ENCODE results near the gene IPO11.
"Not testable (repeated sequence)": the region's sequence is repeated elsewhere in the genome, so short reads cannot be mapped to it uniquely, and the experiment has no call there.

Gene IPO11

DNA sequence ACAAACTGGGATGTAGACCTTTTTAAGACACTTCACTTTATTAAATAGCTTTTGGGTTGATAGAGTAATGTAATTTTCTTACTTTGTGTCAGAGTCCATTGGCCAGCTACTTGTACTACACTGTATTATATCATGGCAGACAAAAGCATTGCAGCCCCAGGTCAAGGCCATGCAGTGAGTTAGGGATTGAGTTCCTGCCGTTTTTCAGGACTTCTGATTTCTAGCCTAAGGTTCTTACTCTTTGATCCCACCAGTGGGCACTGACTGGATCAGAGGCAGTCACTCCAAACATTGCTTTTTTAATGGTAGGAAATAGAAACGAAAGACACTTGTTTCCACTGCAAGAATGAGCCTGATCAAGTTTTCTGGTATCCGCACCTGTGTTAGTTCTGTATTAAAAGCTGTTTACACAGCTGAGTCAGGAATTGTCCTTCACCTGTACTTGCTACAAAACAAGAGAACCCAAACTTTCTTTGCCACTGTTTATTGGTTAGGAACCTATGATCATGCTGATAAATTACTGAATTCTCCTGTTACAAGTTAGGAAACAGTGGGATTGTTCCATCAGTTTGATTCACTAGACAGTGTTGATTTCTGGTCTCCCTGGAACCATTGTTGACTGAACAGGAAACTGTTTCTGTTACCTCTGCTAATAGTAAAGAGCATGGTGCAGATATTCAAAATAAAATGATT lies 188.1 kb downstream of the IPO11 start:
- DNase-seq (ENCODE audit: low spot score), result no peak

DNA sequence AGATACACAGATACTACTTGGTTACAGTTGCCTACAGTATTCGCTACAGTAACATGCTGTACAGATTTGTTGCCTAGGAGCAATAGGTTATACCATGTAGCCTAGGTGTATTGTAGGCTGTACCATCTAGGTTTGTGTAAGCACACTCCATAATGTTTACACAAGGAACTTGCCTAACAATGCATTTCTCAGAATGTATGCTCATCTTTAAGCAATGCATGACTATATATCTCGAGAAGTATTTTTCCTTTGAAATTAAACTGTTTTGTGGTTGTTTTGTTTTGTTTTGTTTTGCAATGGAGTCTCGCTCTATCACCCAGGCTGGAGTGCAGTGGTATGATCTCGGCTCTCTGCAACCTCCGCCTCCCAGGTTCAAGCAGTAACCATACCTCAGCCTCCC lies 191.4 kb downstream of the IPO11 start:
- DNase-seq (ENCODE audit: low spot score), result no peak

DNA sequence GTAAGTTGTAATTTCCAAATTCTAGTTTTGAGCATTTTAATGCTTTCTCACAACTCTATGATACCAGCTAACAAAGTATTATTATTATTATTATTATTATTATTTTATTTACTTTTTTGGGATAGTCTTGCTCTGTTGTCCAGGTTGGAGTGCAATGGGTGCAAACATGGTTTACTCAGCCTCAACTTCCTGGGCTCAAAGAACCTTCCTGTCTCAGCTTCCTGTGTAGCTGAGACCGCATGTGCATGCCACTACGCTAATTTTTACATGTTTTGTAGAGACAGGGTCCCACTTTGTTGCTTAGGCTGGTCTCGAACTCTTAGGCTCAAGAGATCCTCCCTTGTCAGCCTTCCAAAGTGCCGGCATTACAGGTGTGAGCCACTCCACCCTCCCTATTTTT lies 193.1 kb downstream of the IPO11 start:
- DNase-seq (ENCODE audit: low spot score), result no peak

DNA sequence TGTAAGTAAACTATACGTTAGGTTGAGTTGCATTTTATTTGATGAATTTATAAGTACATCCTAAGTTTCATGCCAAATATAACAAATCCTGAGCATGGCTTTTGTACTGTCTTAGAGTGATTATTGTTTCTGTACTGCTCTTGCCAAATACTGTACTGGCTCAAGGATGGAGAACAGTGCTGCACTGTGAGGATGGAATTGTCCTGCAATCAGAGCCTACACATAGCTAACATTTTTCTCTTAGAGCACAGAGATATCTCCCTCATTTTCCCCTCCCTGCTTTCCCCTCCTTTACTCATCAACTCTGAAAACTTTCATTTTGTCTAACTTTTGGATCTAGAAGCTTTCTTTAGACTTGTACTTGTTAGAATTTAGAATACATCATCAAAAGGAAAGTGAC lies 194.3 kb downstream of the IPO11 start:
- DNase-seq (ENCODE audit: low spot score), result no peak

DNA sequence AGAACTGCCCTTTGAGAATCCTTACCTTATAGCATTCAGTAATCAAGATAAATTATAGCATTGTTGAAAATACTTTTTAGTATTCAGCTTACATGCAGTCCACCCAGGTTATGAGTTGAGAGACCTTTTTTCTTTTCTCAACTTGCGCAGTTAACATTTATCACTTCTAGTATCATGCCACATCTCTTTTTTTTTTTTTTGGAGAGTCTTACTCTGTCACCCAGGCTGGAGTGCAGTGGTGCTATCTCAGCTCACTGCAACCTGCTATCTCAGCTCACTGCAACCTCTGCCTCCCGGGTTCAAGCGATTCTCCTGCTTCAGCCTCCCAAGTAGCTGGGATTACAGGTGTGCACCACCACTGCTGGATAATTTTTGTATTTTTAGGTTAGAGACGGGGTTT lies 195.1 kb downstream of the IPO11 start:
- no peak for DNase-seq (ENCODE audit: low spot score)

DNA sequence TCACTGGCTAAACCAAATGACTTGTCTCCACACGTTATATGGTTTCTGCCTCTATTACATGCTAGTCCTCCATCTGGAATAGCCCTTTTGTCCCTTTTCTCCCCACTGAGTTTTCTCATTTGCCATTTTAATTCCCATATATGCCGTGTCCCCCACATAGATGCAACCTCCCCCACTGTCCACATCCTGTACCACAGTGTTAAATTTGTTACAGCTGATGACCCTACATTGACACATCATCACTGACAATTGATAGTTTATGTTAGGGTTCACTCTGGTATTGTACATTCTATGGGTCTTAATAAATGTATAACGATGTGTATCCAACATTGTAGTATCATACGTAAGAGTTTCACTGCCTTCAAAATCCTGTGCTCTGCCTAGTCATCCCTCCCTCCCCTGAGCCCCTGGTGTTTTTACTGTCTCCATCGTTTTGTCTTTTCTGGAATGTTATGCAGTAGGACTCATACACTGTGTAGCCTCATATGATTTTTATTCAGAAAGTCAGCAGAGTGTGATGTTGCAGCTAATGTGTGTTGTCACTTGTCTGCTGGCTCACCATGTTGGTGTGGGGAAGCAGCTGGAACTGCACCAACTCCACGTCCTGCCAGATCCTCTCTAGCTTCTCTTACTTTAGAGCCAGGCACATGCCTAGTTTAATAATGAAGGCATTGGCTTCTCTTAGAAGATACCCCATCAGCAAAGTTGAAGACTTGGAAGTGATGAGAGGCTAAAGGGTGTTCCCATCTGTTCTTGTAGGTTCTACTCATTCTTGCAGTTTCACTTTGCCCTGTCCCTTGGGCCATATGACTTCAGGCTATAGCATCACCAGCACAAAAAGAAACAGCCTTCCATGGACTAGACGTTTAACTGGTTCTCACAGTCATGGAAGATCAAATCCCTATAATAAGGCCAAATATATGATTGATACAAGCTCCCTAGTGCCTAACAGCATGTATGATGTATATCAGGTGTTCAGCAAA lies 196.3 kb downstream of the IPO11 start:
- DNase-seq (ENCODE audit: low spot score), result no peak

DNA sequence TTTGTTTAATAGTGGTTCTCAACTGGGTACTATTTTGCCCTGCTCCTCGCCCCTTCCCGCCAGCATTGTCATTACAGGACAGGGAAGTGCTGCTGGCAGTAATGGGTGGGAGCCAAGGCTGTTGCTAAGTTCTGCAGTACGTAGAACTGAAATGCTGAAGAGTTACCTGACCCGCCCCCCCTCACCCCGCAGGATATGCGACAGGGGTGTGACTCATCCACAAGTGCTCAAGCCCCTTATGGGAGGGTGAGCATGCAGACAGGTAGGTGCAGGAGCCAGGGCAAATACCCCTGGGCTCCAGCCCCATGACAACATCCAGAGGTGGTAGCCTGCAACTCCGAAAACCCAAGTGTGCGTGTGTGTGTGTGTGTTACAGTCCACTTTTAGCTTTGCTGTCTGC lies 201.8 kb downstream of the IPO11 start:
- no peak for DNase-seq (ENCODE audit: low spot score)

DNA sequence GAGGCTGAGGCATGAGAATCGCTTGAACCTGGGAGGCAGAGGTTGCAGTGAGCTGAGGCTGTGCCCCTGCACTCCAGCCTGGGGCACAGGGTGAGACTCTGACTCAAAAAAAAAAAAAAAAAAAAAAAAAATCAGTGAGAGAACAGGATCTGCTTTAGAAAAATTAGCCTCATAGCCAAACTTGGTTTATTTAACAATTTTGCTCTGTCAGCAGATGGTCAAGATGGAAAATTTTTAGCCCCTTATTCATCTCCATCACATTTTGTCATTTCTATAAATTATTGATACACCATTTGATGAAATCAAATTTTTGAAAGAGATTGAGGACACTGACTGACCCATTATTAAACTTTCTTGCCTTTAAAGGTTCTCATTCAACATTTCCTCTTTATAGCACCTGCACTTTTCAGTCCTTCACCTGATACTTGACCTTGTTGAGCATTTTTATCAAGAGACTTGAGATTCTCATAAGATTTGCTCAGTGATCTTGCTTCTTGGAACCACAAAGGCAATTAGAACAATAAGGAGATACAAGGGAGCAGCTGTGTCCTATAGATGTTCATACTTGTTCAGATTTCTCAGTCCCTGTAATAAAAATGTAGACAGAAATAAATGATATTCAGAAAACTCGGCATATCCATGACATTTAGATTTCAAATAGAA lies 204.2 kb downstream of the IPO11 start:
- DNase-seq (ENCODE audit: low spot score), result no peak

DNA sequence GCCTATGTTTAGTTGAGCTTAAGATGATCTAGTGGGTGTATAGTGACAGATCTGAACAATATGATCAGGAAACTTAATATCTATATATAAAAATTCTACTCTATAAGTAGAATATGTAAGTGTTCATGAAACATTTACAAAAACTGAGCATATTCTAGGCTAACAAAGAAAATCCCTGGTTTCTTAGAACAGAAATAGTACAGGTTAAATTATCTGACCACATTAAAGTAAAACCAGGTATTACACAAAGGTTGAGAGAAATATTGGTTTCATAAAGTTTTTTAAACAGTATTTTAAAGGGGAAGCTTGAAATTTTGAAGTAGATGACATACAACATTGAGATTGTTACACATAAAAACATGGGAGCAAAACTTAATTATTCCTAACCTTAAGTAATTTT lies 205.4 kb downstream of the IPO11 start:
- no peak for DNase-seq (ENCODE audit: low spot score)

DNA sequence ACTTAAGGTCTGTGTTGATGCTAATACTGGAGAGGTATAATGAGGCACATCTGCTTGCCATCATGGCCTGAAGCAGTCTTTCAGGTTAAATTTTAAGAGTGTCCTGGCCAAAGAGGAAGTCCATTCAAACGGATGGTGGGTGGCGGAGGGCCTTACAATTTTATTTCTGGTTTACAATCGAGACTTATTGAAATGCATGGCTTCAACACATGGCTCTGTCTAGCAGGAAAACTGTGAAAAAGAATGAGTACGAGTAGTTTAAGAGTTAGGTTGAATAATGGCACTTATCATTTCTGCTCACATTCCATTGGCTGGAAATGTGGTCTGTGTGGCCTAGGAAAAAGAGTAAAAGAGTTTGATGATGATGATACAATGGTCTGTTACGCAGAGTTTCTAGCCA lies 208.2 kb downstream of the IPO11 start:
- DNase-seq (ENCODE audit: low spot score), result no peak

DNA sequence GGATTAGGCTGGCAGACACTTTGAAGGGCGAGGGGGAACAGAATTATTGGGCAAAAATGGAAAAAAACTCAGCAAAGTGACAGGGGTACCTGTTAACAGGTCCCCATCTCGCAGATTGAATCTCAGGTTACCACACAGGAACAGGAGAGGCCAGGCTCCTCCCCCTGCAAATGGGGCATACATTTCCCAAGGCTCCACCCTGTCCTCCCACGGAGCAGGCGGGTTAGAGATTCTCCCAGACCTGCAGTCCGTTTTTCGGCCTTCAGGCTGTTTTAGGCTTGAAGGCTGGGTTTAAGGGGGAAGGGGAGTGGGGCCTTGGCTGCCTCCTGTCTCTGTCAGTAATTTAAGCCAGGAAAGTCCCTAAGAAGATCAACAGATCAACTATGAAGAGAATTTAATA lies 208.7 kb downstream of the IPO11 start:
- no peak for DNase-seq (ENCODE audit: low spot score)

DNA sequence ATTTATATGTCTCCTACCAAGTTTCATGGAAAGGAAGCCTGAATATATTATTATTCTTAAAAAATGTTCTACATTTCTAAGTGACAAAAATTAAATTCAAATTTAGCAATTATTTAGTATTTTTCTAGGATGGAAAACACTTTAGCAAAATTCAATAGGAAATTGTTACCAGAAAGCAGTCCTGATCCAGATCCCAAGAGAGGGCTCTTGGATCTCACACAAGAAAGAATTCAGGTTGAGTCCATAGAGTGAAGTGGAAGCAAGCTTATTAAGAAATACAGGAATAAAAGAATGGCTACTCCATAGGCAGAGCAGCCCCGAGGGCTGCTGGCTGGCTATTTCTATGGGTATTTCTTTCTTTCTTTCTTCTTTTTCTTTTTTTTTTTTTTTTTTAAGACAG lies 210.7 kb downstream of the IPO11 start:
- DNase-seq (ENCODE audit: low spot score), result no peak

DNA sequence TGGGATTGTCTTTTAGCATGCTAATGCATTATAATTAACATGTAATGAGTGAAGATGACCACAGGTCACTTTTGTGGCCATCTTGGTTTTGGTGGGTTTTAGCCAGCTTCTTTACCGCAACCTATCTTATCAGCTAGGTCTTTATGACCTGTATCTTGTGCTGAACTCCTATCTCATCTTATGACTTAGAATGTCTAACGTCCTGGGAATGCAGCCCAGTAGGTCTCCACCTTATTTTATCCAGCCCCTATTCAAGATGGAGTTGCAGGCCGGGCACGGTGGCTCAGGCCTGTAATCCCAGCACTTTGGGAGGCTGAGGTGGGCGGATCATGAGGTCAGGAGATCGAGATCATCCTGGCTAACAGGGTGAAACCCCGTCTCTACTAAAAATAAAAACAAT lies 211.9 kb downstream of the IPO11 start:
- DNase-seq (ENCODE audit: low spot score), result not testable (repeated sequence)

DNA sequence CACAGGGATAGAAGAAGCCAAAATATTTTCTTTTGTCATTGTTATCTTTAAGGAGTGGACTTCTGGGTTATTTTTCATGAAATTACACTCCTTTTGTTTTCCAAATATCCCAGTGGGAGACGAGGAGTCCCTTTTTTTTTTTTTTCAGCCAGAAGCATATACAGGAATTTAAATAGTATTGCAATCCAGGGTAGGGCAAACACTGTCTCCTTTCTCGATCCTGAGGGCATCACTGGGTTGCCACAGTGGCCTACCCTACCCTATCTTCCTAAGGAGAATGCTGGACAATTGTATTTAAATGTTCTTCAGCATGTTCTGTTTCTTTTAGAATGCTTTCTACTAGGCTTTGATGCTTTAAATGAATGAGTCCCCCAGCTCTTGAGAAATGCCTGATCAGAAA lies 214.0 kb downstream of the IPO11 start:
- DNase-seq (ENCODE audit: low spot score), result no peak

DNA sequence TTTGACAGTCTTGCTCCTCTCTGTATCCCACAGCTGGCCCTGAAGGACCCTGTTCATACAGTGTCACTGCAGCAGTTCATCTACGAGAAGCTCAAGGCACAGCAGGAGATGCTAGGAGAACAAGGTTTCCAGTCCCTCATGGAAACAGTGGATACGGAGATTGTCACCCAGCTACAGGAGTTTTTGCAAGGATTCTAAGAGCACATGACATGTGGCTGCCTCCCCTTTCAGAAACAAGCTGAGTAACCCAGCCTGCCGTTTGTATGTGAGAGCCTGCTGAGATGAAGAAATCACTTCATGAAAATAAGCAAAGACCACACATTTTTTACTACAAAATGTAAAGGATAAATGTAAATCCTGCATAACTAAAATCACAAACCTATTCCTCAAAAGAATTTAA lies 214.6 kb downstream of the IPO11 start:
- no peak for DNase-seq (ENCODE audit: low spot score)

DNA sequence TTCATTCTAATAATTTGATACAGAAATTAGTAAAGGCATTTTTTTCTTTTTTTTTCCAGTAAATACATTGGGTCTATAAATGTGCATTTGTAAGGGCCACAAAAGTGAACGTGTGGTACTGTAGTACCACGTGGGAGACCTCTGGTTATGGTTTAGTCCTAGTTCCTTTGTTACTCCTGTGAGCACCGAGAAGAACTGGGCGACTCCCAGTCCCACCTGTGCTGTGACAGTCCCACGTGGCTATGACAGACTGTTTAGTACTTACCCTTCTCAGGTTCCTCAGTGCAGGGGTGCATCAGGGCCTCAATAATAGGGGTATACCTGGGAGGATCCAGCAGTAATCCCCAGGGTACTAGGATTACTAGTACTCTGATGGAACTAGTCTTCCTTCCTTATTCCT lies 215.3 kb downstream of the IPO11 start:
- DNase-seq (ENCODE audit: low spot score), result no peak

DNA sequence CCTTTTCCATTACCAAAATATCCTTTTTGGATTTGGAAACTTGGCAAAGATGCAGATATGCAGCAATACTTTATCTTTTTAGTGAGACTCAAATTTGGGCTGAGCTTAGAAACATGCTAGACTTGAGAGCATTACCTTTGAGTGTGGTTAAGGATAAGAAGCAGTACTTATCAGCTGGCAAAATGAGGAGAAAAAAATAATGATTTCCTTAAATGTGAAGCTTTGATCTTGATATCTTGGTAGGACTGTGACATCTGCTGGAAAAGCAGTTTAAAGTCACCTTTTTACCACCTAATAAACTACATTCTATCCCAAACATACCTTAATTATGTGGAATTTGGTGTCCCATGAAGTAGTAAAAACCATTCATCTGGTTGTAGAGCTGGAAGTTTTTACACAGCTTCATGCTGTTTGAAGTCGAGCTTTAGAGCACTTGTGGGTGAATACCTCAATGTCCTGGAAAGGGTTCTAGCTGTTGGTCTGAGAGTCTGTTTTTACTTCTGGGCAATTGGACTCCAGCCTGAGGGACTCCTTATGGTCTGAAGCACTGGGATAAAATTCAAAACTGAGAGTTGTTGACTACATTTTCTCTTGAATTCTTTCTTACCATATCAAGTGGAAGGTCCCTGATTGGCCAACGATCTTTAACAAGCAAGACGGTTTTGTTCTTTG lies 219.5 kb downstream of the IPO11 start:
- no peak for DNase-seq (ENCODE audit: low spot score)

DNA sequence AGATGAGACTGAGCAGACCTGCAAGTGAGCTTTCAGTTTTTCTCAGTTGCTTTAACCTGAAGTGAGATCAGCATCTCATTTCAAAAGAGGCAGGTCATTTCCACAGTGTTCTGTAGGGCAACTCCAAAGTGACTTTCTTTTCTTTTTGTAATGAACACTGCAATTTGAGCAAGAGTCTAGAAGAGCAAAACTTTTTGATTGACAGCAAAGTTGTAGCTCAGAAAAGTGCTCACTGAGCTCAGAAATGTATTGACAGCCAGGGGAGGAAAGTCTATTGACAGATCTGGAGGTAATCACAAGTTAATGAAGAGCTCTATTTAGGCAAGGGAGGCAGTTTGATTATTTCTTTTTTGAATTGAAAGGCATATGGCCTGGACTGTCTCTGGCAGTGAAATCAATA lies 220.7 kb downstream of the IPO11 start:
- no peak for DNase-seq (ENCODE audit: low spot score)

DNA sequence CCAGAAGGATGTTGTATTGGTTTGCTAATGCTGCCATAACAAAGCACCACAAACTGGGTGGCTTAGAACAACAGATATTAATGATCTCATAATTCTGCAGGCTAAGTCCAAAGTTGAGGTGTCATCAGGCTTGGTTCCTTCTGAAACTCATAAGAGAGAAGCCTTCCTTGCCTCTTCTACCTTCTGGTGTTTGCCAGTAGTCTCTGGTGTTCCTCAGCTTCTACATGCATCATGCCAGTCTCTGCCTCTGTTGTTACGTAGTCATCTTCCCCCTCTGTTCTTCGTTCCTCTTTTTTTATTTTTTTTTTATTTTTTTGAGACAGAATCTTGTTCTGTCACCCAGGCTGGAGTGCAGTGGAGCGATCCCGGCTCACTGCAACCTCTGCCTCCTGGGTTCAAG lies 227.9 kb downstream of the IPO11 start:
- no peak for DNase-seq (ENCODE audit: low spot score)

DNA sequence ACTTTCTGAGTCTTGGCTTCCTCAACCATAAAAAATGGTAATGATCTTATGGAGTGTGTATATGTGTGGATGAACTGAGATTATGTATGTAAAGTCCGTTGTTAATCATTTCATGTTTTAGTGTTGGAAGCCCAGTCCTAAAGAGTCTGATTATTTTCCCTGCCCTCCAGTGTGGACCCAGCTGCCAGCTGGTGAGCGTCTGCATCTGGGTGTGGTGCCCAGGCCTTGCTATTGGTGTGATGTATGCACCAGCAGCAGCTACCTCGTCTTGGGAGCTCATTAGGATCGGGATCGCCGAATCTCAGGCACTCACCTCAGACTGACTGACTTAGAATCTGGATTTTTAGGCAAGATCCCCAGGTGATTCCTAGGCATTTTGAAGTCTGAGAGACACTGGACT lies 229.9 kb downstream of the IPO11 start:
- no peak for DNase-seq (ENCODE audit: low spot score)

DNA sequence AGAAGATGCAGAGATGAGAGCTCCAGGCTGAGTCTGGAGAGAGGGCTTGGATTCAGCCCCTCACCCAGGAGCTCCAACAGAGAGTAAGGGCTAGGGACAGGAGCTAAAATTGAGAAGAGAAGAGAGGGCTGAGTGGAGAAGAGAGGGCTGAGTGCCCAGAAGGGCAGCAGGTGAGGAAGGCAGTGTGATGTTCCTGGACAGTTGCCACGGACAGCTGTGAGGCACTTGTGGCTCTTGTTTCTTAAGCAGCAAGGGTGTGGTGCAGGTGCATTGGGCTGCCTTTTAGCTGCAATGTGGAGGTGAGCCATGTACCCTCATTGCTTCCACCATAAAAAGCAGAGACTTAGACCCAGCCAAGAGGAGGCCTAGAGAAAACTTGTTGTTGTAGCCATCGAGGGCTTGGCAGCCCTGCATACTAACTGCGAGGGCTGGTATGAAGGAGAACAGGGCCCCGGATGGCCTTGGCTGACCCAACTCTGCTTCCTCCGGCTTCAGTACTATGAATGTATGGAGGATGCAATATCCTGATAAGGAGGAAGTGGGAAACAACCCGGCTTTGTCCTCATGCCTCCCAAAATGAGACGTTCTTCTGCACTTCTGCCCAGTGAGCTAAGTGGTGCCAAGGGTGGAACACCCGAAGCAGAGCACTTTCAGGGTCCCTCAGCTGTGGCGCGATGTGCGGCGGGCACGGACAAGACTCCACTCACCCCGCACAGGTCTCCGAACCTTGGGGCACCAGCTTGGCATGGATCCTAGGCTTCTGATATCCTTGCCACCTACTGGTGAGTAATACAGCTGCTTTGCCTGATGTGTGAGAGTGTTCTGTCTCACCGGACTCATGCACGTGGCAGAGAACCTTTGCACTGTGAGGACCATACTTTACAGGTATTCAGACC lies 231.2 kb downstream of the IPO11 start:
- DNase-seq (ENCODE audit: low spot score), result no peak
